Hepatocyte (in vitro differentiated cells): ENCODE data around the gene CELF4. TPM values are rescaled to one million over a fixed set of nuclear protein-coding genes. Genes with fewer than 3 reads are reported as not detected.

Experiments
- DNase-seq: peaks from one replicate; pipeline ENCODE4 v3.0.0-alpha.2; 2016; ENCODE audit warnings: low spot score
- H2AFZ ChIP-seq: fragments of 200-600 bp; sonication (generic); 2 replicates; pipeline ENCODE4 v1.6.0; 2016; ENCODE audit warnings: antibody characterized with exemption, mild to moderate bottlenecking
- H3K27ac ChIP-seq: fragments of 200-600 bp; sonication (generic); 2 replicates; pipeline ENCODE4 v1.5.1; 2016; ENCODE audit warnings: mild to moderate bottlenecking
- H3K27me3 ChIP-seq: fragments of 200-600 bp; sonication (generic); 2 replicates; pipeline ENCODE4 v1.6.1; 2016
- H3K36me3 ChIP-seq: fragments of 200-600 bp; sonication (generic); replicated peaks from 2 replicates; pipeline ENCODE4 v1.5.1; 2016; ENCODE audit warnings: low read depth; ENCODE audit not compliant: insufficient read depth
- H3K4me1 ChIP-seq: fragments of 200-600 bp; sonication (generic); 2 replicates; pipeline ENCODE4 v1.5.1; 2016; ENCODE audit warnings: mild to moderate bottlenecking, moderate library complexity; ENCODE audit not compliant: insufficient read depth
- H3K4me2 ChIP-seq: fragments of 200-600 bp; sonication (generic); 2 replicates; pipeline ENCODE4 v1.6.0; 2016
- H3K4me3 ChIP-seq: fragments of 200-600 bp; sonication (generic); 2 replicates; pipeline ENCODE4 v1.5.1; 2016; ENCODE audit warnings: mild to moderate bottlenecking
- H3K79me2 ChIP-seq: fragments of 200-600 bp; sonication (generic); 2 replicates; pipeline ENCODE4 v1.6.0; 2017; ENCODE audit warnings: mild to moderate bottlenecking
- H3K9me2 ChIP-seq: fragments of 200-600 bp; sonication (generic); replicated peaks from 2 replicates; pipeline ENCODE4 v1.6.0; 2017; ENCODE audit warnings: mild to moderate bottlenecking; ENCODE audit not compliant: insufficient read depth
- H3K9me3 ChIP-seq: fragments of 200-600 bp; sonication (generic); 2 replicates; pipeline ENCODE4 v1.5.1; 2016; ENCODE audit warnings: low read depth, mild to moderate bottlenecking
- H4K20me1 ChIP-seq: fragments of 200-600 bp; sonication (generic); 2 replicates; pipeline ENCODE4 v1.6.0; 2016; ENCODE audit warnings: mild to moderate bottlenecking; ENCODE audit not compliant: insufficient read depth, poor library complexity, severe bottlenecking
- CTCF ChIP-seq: fragments of 200-600 bp; sonication (generic); IDR thresholded peaks from 2 replicates; pipeline ENCODE4 v1.5.1; 2016; ENCODE audit warnings: antibody characterized with exemption, mild to moderate bottlenecking; ENCODE audit not compliant: poor library complexity
- EZH2 ChIP-seq: fragments of 200-600 bp; sonication (generic); IDR thresholded peaks from 2 replicates; pipeline ENCODE4 v1.6.1; 2016; ENCODE audit warnings: antibody characterized with exemption, mild to moderate bottlenecking, borderline replicate concordance
- EZH2phosphoT487 ChIP-seq: fragments of 200-600 bp; sonication (generic); IDR thresholded peaks from one replicate; pipeline ENCODE4 v1.6.1; 2018; ENCODE audit warnings: antibody characterized with exemption, mild to moderate bottlenecking, low read depth, moderate library complexity; ENCODE audit not compliant: unreplicated experiment, severe bottlenecking
- WGBS: methylation state at CpG from one replicate; pipeline ENCODE4 v1.1.6; 2016; ENCODE audit warnings: low lambda C conversion rate; ENCODE audit errors: missing lambda C conversion rate; 5-methylcytosine and 5-hydroxymethylcytosine counted together
- polyA plus RNA-seq: library from polyadenylated mRNA; unstranded; fragments of >200 nt; fragmentation: Nextera tagmentation; extraction: Ambion mirVana; gene quantifications from 2 replicates; pipeline ENCODE4 v1.2.1, GENCODE V29; 2016
- total RNA-seq: library from RNA; depleted of rRNA; stranded (reverse); fragments of >200 nt; gene quantifications from 2 replicates; pipeline ENCODE4 v1.2.3, GENCODE V29; 2014

The CELF4 gene
- total and polyA plus RNA-seq, 2 experiments from 2014 or later: 1.3 to 2.9 TPM

DNA sequence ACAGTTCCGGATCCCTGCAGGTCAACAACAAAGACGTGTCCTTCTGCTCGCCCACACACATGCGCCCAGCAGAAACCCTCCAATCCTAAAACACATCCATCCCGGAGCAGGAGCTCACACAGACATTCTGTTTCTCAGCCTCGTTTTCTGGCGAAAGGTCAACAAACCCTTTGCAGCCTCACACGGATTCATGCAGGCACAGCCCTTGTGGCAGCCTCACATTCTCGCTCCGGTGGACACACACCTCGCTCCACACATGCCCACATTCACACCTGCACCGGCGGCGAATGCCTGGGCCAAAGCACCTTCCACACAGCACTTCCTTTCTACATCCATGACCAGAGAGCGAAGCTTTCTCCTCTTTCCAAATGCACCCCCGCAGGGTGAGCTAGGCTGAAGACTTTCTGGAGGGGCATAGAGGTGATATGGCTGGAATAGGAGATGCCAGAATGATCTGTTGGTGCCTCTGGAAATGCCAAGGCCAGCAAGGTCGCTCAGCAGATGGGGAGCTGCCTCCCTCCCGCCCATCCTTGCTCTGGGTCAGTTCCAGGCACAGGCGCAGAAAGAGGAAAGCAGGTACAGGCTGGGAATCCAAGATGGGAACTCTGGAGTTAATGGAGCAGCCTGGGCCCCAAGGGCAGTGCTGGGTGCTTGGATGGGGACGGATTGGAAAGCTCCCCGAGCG, 88.8 kb downstream of the CELF4 start:
- DNase-seq: no peak
- Histone ChIP-seq H3K4me2 (no peak overlapping the region), H4K20me1 (no peaks in the 10 kb centered on the region), H3K9me2 (no peaks in the 10 kb centered on the region), H3K9me3 (no peaks in the 10 kb centered on the region), H3K27me3 (no peaks in the 10 kb centered on the region), H2AFZ (no peak overlapping the region), H3K79me2 (no peaks in the 10 kb centered on the region), H3K4me3 (no peak overlapping the region), H3K27ac (no peak overlapping the region), H3K36me3 (no peaks in the 10 kb centered on the region), H3K4me1 (no peaks in the 10 kb centered on the region)
- WGBS: 81% methylated on average over 22 of the region's 22 CpGs
- TF ChIP-seq EZH2phosphoT487 (no peak), CTCF (no peak), EZH2 (no peak)

DNA sequence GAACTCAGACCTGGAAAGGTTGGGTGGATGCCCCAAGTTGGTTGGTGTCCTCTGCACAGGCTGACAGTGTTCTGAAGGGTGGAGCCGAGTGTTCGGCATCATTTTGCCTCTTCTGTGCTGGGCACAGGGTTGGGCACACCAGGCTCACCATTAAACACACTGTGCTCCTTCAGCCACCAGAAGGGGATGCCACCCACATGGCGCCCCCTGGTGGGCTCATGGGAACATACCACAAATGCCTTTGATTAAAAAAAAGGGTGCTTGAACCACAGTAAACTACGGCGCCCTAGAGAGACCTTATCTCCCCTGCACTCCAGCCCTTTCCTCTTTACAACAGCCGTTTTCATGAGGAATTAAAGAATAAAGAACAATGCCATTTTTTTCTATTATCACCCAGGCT, 89.4 kb downstream of the CELF4 start:
- Histone ChIP-seq H3K4me1 (no peaks in the 10 kb centered on the region), H3K9me3 (no peaks in the 10 kb centered on the region), H3K27ac (no peak overlapping the region), H3K4me3 (no peak overlapping the region), H3K27me3 (no peaks in the 10 kb centered on the region), H2AFZ (no peak overlapping the region), H3K36me3 (no peaks in the 10 kb centered on the region), H3K79me2 (no peaks in the 10 kb centered on the region), H3K9me2 (no peaks in the 10 kb centered on the region), H4K20me1 (no peaks in the 10 kb centered on the region), H3K4me2 (no peak overlapping the region)
- no peak for TF ChIP-seq EZH2phosphoT487
- TF ChIP-seq CTCF: peak; percentile 49
- 38% methylated on average over 6 of the region's 6 CpGs for WGBS
- peak; percentile 57 for DNase-seq

GRCh38 chr18:37473195-37473840, 92.3 kb downstream of the CELF4 start:
- no peak overlapping the region for H3K27ac ChIP-seq
- H3K4me1 ChIP-seq: no peaks in the 10 kb centered on the region
- no peaks in the 10 kb centered on the region for H3K79me2 ChIP-seq
- H3K27me3 ChIP-seq: no peaks in the 10 kb centered on the region
- H3K4me3 ChIP-seq: no peak overlapping the region
- H3K9me2 ChIP-seq: no peaks in the 10 kb centered on the region
- H3K9me3 ChIP-seq: no peaks in the 10 kb centered on the region
- DNase-seq: no peak
- no peak for TF ChIP-seq EZH2
- TF ChIP-seq EZH2phosphoT487: no peak
- TF ChIP-seq CTCF: no peak
- 81% methylated on average over 8 of the region's 8 CpGs for WGBS
- H3K4me2 ChIP-seq: no peak overlapping the region
- no peak overlapping the region for H2AFZ ChIP-seq
- no peaks in the 10 kb centered on the region for H4K20me1 ChIP-seq
- H3K36me3 ChIP-seq: no peaks in the 10 kb centered on the region
